GM12878 (cell line): Measurements from ENCODE around the gene CACYBP. TPM values are rescaled to one million over a fixed set of nuclear protein-coding genes. Genes with fewer than 3 reads are reported as not detected.

ENCODE experiments used
- ATAC-seq: fragments of 200-7000 bp; cut with Tn5 transposase; 3 replicates; pipeline ENCODE4 v1.9.1; 2020; ENCODE audit warnings: mild to moderate bottlenecking, moderate library complexity
- BruUV-seq: library from RNA; stranded (reverse); fragments of 400-500 nt; replicated peaks from 2 replicates; lab custom pipeline; 2021; lab: Mats Ljungman, UMichigan
- CTCF ChIA-PET: fragments of 300-600 bp; sonication (Branson Sonifier 250); formaldehyde crosslinking; extraction: SDS; loops from one replicate; lab custom pipeline; 2021; ENCODE audit warnings: inconsistent platforms; lab: Yijun Ruan, JAX
- POLR2A ChIA-PET: fragments of 350-600 bp; formaldehyde crosslinking; extraction: SDS; loops from one replicate; lab custom pipeline; 2021; ENCODE audit warnings: inconsistent platforms; lab: Charles Lee
- RAD21 ChIA-PET: fragments of 300-600 bp; sonication (Branson Sonifier 250); formaldehyde crosslinking; loops from one replicate; lab custom pipeline; 2023; ENCODE audit warnings: antibody characterized with exemption; ENCODE audit not compliant: unreplicated experiment; lab: Charles Lee
- SMC1A ChIA-PET: fragments of 300-600 bp; sonication (Branson Sonifier 250); formaldehyde crosslinking; loops from one replicate; lab custom pipeline; 2023; ENCODE audit not compliant: unreplicated experiment, uncharacterized antibody; lab: Charles Lee
- DNase-seq: peaks from one replicate; pipeline ENCODE4 v3.0.0-alpha.2; 2011; ENCODE audit warnings: low read depth, low spot score
- FAIRE-seq: peaks from 3 replicates; lab custom pipeline; 2011; peaks lifted over from hg19 to GRCh38; lab: Jason Lieb, UNC
- H2AFZ ChIP-seq: 2 replicates; pipeline ENCODE4 v1.6.0; 2011; ENCODE audit warnings: low read depth, low read length, control low read depth; ENCODE audit not compliant: control insufficient read depth
- H3K27ac ChIP-seq: 2 replicates; pipeline ENCODE4 v1.5.1; 2011; ENCODE audit warnings: control low read depth; ENCODE audit not compliant: control insufficient read depth, insufficient read depth
- H3K27me3 ChIP-seq, 2 experiments: replicated peaks in 1 of 2; 2 replicates each; pipeline versions ENCODE4 v1.6.0 to v1.6.1; 2011; ENCODE audit warnings: low read length in 1 of 2; ENCODE audit not compliant: control insufficient read depth in 2 of 2, insufficient read depth in 2 of 2
- H3K36me3 ChIP-seq, 2 experiments: 2 replicates each; pipeline ENCODE4 v1.5.1; 2011; ENCODE audit warnings: low read length in 1 of 2; ENCODE audit not compliant: control insufficient read depth in 2 of 2, insufficient read depth in 2 of 2
- H3K4me1 ChIP-seq: 2 replicates; pipeline ENCODE4 v1.6.1; 2011; ENCODE audit warnings: mild to moderate bottlenecking, low read length, moderate library complexity, mixed read lengths; ENCODE audit not compliant: control insufficient read depth, insufficient read depth
- H3K4me2 ChIP-seq: 2 replicates; pipeline ENCODE4 v1.6.0; 2011; ENCODE audit warnings: control low read depth; ENCODE audit not compliant: control insufficient read depth, insufficient read depth
- H3K4me3 ChIP-seq: fragments of 200-600 bp; sonication (generic); 2 replicates; pipeline ENCODE4 v1.5.1; 2016
- H3K79me2 ChIP-seq: 2 replicates; pipeline ENCODE4 v1.6.0; 2011; ENCODE audit warnings: low read length; ENCODE audit not compliant: control insufficient read depth, insufficient read depth
- H3K9ac ChIP-seq: 2 replicates; pipeline ENCODE4 v1.8.0; 2011; ENCODE audit warnings: low read length, control low read depth, mixed read lengths; ENCODE audit not compliant: control insufficient read depth, insufficient read depth
- H3K9me3 ChIP-seq: replicated peaks from 3 replicates; pipeline ENCODE4 v1.5.1; 2011; ENCODE audit warnings: mild to moderate bottlenecking, low read length; ENCODE audit not compliant: control insufficient read depth, insufficient read depth
- H4K20me1 ChIP-seq: 2 replicates; pipeline ENCODE4 v1.6.0; 2011; ENCODE audit not compliant: control insufficient read depth, insufficient read depth
- BCL3 ChIP-seq: IDR thresholded peaks from 2 replicates; pipeline ENCODE4 v1.6.1; 2011; ENCODE audit warnings: borderline replicate concordance, low read depth, mild to moderate bottlenecking, moderate library complexity, low read length; ENCODE audit not compliant: insufficient read depth, poor library complexity, severe bottlenecking
- CREB1 ChIP-seq: IDR thresholded peaks from 2 replicates; pipeline ENCODE4 v1.6.1; 2012; ENCODE audit warnings: low read depth, mild to moderate bottlenecking, inconsistent platforms
- FOXK2 ChIP-seq: fragments of 450-650 bp; IDR thresholded peaks from 2 replicates; pipeline ENCODE4 v1.6.1; 2017; ENCODE audit warnings: mild to moderate bottlenecking, moderate library complexity
- HDAC6 ChIP-seq: fragments of 200-600 bp; sonication (generic); IDR thresholded peaks from one replicate; pipeline ENCODE4 v1.8.0; 2017; ENCODE audit warnings: antibody characterized with exemption; ENCODE audit not compliant: unreplicated experiment
- MEF2A ChIP-seq: IDR thresholded peaks from 2 replicates; pipeline ENCODE4 v1.6.1; 2011; ENCODE audit warnings: low read depth, mild to moderate bottlenecking, low read length, moderate library complexity; ENCODE audit not compliant: insufficient read depth
- MEF2B ChIP-seq: fragments of 450-650 bp; IDR thresholded peaks from 2 replicates; pipeline ENCODE4 v1.6.1; 2018; ENCODE audit warnings: mild to moderate bottlenecking, moderate library complexity; ENCODE audit not compliant: partially characterized antibody, poor library complexity, severe bottlenecking
- NR2F1 ChIP-seq: fragments of 450-650 bp; conservative IDR thresholded peaks from 2 replicates; pipeline ENCODE4 v1.6.1; 2017; ENCODE audit warnings: mild to moderate bottlenecking
- RUNX3 ChIP-seq: IDR thresholded peaks from 2 replicates; pipeline ENCODE4 v1.6.1; 2012; ENCODE audit warnings: low read length, inconsistent platforms
- STAT1 ChIP-seq: fragments of 450-650 bp; conservative IDR thresholded peaks from 2 replicates; pipeline ENCODE4 v1.6.1; 2014; ENCODE audit warnings: antibody characterized with exemption, mild to moderate bottlenecking
- in situ Hi-C: fragments of 300-500 bp; cut with MboI; formaldehyde crosslinking; loops from 9 replicates; pipeline ENCODE4 v1.14.3; 2018; ENCODE audit warnings: mixed read lengths
- intact Hi-C: fragments of 100-400 bp; cut with micrococcal nuclease; formaldehyde crosslinking; loops from one replicate; pipeline ENCODE4 v1.14.2; 2022; ENCODE audit not compliant: unreplicated experiment
- polyA plus RNA-seq, 11 experiments: library from polyadenylated mRNA; depleted of rRNA in 4 of 11; unstranded in 6 of 11; stranded (reverse) in 5 of 11; fragments of >200 nt; fragmentation: Nextera tagmentation in 4 of 11; fragmentation: Illumina TruSeq in 1 of 11; extraction: Ambion mirVana in 4 of 11; extraction: Trizol in 1 of 11; gene quantifications; 1 replicate in 1 of 11; 2 replicates in 10 of 11; pipeline versions ENCODE4 v1.2.1 to v1.2.3, GENCODE V29; 2011 to 2016; ENCODE audit warnings: inconsistent platforms in 2 of 11, missing spikeins in 2 of 11, low read depth in 1 of 11
- total RNA-seq, 4 experiments: library from RNA; depleted of rRNA in 3 of 4; stranded (reverse); fragments of >200 nt in 3 of 4; fragmentation: Illumina TruSeq in 1 of 4; extraction: Trizol in 1 of 4; gene quantifications; 2 replicates each; pipeline versions ENCODE4 v1.2.1 to v1.2.3, GENCODE V29; 2013 to 2021
- TF ChIP-seq, protein P1 (sequence below): IDR thresholded peaks from 2 replicates; pipeline ENCODE4 v1.6.1; 2012; ENCODE audit warnings: low read length, inconsistent platforms

CACYBP gene
- total and polyA plus RNA-seq, 10 of the 15 experiments (the other 5 are each of a cell fraction or from before 2014, with no cell fraction given), result 77.7 to 488 (median 218) TPM

- no peak for TF ChIP-seq STAT1
- TF ChIP-seq, protein P1, sequence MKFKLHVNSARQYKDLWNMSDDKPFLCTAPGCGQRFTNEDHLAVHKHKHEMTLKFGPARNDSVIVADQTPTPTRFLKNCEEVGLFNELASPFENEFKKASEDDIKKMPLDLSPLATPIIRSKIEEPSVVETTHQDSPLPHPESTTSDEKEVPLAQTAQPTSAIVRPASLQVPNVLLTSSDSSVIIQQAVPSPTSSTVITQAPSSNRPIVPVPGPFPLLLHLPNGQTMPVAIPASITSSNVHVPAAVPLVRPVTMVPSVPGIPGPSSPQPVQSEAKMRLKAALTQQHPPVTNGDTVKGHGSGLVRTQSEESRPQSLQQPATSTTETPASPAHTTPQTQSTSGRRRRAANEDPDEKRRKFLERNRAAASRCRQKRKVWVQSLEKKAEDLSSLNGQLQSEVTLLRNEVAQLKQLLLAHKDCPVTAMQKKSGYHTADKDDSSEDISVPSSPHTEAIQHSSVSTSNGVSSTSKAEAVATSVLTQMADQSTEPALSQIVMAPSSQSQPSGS, result no peak
- TF ChIP-seq NR2F1, result no peak
These were observed 14.8 kb upstream of the CACYBP start (continued) for GRCh38 chr1:174984952-174985351.

DNA sequence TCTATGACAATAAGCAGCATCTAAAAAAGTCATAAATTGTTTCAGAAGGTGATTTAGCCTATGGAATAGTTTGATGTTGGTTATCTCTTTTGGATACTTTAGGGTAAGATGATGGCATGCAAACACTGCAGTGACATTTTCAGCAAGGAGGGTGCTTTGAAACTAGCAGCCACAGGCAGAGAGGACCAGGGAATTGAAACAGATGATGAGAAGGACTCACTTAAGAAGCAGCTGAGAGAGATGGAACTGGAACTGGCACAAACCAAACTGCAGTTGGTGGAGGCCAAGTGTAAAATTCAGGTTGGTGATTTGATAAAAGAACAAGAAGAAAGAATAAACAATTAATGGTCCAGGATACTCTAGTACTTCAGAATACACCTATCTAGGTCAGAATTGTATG is 11.2 kb upstream of the CACYBP start:
- ATAC-seq (peak; percentile 40; the same call in 2 of the 3 replicates), DNase-seq (no peak), FAIRE-seq (no peak)
- no TSS peak for BruUV-seq
- no peak overlapping the region for H3K9ac ChIP-seq
- H3K27ac ChIP-seq, result 0 out of 2 replicates have a peak overlapping the region, but pooled peaks have one; percentile 4
- H3K4me2 ChIP-seq, result peak overlapping the region; percentile 50
- ChIA-PET RAD21 (interaction anchor here (0.7 to 1.9 kb wide), 10 partner anchors 10 to 113 kb away, joined by 3 to 12 read pairs (median 5); partner anchors contain the start of gene MRPS14), CTCF (interaction anchor here (1.1 to 2.4 kb wide), 6 partner anchors 8 to 105 kb away, joined by 4 to 21 read pairs (median 4); no protein-coding TSS in a partner anchor), POLR2A (interaction anchor here (1.2 to 1.5 kb wide), 3 partner anchors 12 to 35 kb away, joined by 3 read pairs; partner anchors contain the start of gene MRPS14), SMC1A (interaction anchor here (0.9 to 2.4 kb wide), 19 partner anchors 10 to 218 kb away, joined by 3 to 24 read pairs (median 5); partner anchors contain the start of gene CACYBP)
- H4K20me1 ChIP-seq, result no peaks in the 10 kb centered on the region
- TF ChIP-seq MEF2B (no peak), FOXK2 (no peak), MEF2A (no peak), HDAC6 (no peak), RUNX3 (no peak), BCL3 (no peak), CREB1 (no peak)
- H3K9me3 ChIP-seq, result no peaks in the 10 kb centered on the region
- no peak overlapping the region for H2AFZ ChIP-seq
- no peak overlapping the region for H3K4me3 ChIP-seq
- intact Hi-C loops, result no loop called here
- H3K79me2 ChIP-seq, result no peaks in the 10 kb centered on the region
- H3K4me1 ChIP-seq, result peaks cover 17% of the 10 kb centered on the region
- no peaks in the 10 kb centered on the region for H3K27me3 ChIP-seq
- H3K36me3 ChIP-seq, result no peaks in the 10 kb centered on the region; a peak in 1 of 4 replicates
- in situ Hi-C loops, result no loop called here
